ENCODE measurements around the gene BTRC. TPM values are rescaled to one million over a fixed set of nuclear protein-coding genes. Genes with fewer than 3 reads are reported as not detected.

BTRC gene
- total RNA-seq, 1 experiment from 2014 or later = 5.7 TPM

DNA sequence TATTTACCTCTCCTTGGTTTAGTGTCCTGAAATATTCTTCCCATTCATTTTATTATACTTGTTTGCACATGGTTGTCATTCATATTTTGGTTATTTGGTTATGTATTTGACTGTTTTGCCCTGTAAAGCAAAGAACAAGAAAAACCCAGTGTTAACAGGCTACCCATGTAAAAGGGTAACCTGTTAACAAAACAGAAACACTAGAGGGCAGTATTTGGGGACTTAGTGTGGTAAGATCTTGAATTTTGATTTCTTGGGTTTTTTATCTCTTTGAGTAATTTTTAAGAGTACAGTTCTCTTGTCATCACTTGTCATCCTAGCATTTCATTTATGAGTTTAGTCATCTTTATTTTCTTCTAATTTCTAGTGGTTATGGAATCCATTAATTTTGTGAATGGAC is 182.8 kb downstream of the BTRC start:
- Histone ChIP-seq H3K4me1 (ENCODE audit: insufficient read depth, low read length) (no peaks in the 10 kb centered on the region), H4K20me1 (ENCODE audit: low read length) (no peaks in the 10 kb centered on the region), H3K79me2 (ENCODE audit: low read length) (no peaks in the 10 kb centered on the region), H3K9ac (ENCODE audit: low read length) (no peak overlapping the region), H3K27ac (ENCODE audit: low read length) (no peak overlapping the region), H3K36me3 (ENCODE audit: low read depth, low read length) (no peaks in the 10 kb centered on the region), H3K27me3 (ENCODE audit: low read length) (no peaks in the 10 kb centered on the region), H3K4me2 (ENCODE audit: low read length) (no peak overlapping the region), H3K9me2 (replicated peaks; ENCODE audit: low read length) (no peaks in the 10 kb centered on the region), H3F3A (ENCODE audit: low read length, unreplicated experiment) (no peaks in the 10 kb centered on the region), H2AFZ (ENCODE audit: low read length) (no peak overlapping the region), H3K9me3 (ENCODE audit: low read length) (no peaks in the 10 kb centered on the region), H3K4me3 (ENCODE audit: low read length) (no peak overlapping the region)
- CTCF ChIA-PET = no interaction called here
- no TSS peak for BruUV-seq (replicated peaks)
- ATAC-seq (no peak), DNase-seq (peak; percentile 53)
- intact Hi-C loops (cut with micrococcal nuclease) = loop anchor here (1.0 kb wide), 1 partner anchor 34 kb away; no protein-coding TSS in a partner anchor
- TF ChIP-seq EZH2 (IDR thresholded peaks at IDR 0.05; ENCODE audit: low read length, unreplicated experiment) (no peak), CTCF (conservative IDR thresholded peaks at IDR 0.05; ENCODE audit: low read depth, low read length) (peak; percentile 69)
- POLR2A ChIA-PET (ENCODE audit: unreplicated experiment) = no interaction called here

DNA sequence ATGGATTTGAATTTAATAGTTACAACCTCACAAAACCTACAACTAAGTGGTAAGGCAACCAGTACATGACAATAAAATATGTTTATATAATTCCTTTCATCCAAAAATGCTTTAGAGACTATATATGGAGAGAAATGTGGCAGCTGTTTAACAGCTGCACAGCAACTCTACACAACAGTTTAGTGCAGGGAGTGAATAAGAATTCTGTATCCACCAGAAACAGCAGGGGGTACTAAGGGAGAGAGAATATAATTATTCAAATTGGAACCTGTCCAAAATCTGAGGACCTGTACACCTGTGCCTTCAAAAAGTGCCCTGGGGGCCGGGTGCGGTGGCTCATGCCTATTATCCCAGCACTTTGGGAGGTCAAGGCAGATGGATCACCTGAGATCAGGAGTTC is 184.5 kb downstream of the BTRC start:
- ATAC-seq (no peak), DNase-seq (no peak)
- no TSS peak for BruUV-seq (replicated peaks)
- H3K27ac ChIP-seq (ENCODE audit: low read length) = no peak overlapping the region
- CTCF ChIA-PET = no interaction called here
- H3K9ac ChIP-seq (ENCODE audit: low read length) = no peak overlapping the region
- no peak overlapping the region for H2AFZ ChIP-seq (ENCODE audit: low read length)
- H3K4me2 ChIP-seq (ENCODE audit: low read length) = no peak overlapping the region
- H3K4me3 ChIP-seq (ENCODE audit: low read length) = no peak overlapping the region
- H4K20me1 ChIP-seq (ENCODE audit: low read length) = no peaks in the 10 kb centered on the region
- no peaks in the 10 kb centered on the region for H3K27me3 ChIP-seq (ENCODE audit: low read length)
- intact Hi-C loops (cut with micrococcal nuclease) = no loop called here
- no peaks in the 10 kb centered on the region for H3K4me1 ChIP-seq (ENCODE audit: insufficient read depth, low read length)
- no peaks in the 10 kb centered on the region for H3K9me3 ChIP-seq (ENCODE audit: low read length)
- no peaks in the 10 kb centered on the region for H3K36me3 ChIP-seq (ENCODE audit: low read depth, low read length)
- H3K79me2 ChIP-seq (ENCODE audit: low read length) = no peaks in the 10 kb centered on the region
- no peak for TF ChIP-seq EZH2 (IDR thresholded peaks at IDR 0.05; ENCODE audit: low read length, unreplicated experiment)
- TF ChIP-seq EZH2phosphoT487 (IDR thresholded peaks at IDR 0.05; ENCODE audit: borderline replicate concordance, low read length) = no peak
- no peak for TF ChIP-seq CTCF (conservative IDR thresholded peaks at IDR 0.05; ENCODE audit: low read depth, low read length)
- H3F3A ChIP-seq (ENCODE audit: low read length, unreplicated experiment) = no peaks in the 10 kb centered on the region
- POLR2A ChIA-PET (ENCODE audit: unreplicated experiment) = no interaction called here
- no peaks in the 10 kb centered on the region for H3K9me2 ChIP-seq (replicated peaks; ENCODE audit: low read length)

DNA sequence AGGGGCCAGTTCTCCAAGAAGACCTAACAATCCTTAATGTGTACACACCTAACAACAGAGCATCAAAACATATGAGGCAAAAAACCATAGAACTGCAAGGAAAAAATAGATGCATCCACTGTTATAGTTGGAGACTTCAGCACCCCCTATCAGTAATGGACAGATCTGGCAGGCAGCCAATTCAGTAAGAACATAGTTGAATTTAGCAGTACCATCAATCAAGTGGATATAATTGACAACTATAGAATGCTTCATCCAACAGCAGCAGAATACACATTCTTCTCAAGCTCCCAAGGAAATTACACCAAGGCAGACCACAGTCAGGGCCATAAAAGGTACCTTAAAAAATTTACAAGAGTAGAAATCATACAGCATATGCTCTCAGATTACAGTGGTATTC is 191.9 kb downstream of the BTRC start:
- no peaks in the 10 kb centered on the region for H3K36me3 ChIP-seq (ENCODE audit: low read depth, low read length)
- H3K4me2 ChIP-seq (ENCODE audit: low read length) = no peak overlapping the region
- no peaks in the 10 kb centered on the region for H3K9me2 ChIP-seq (replicated peaks; ENCODE audit: low read length)
- no peaks in the 10 kb centered on the region for H3K27me3 ChIP-seq (ENCODE audit: low read length)
- no peak overlapping the region for H3K9ac ChIP-seq (ENCODE audit: low read length)
- DNase-seq = no peak
- H3K4me1 ChIP-seq (ENCODE audit: insufficient read depth, low read length) = no peaks in the 10 kb centered on the region
- intact Hi-C loops (cut with micrococcal nuclease) = no loop called here
- CTCF ChIA-PET = interaction anchor here (0.6 kb wide), 1 partner anchor 79 kb away, joined by 10 read pairs; no protein-coding TSS in a partner anchor
- TF ChIP-seq CTCF (conservative IDR thresholded peaks at IDR 0.05; ENCODE audit: low read depth, low read length) (no peak), EZH2phosphoT487 (IDR thresholded peaks at IDR 0.05; ENCODE audit: borderline replicate concordance, low read length) (no peak), EZH2 (IDR thresholded peaks at IDR 0.05; ENCODE audit: low read length, unreplicated experiment) (no peak)
- H4K20me1 ChIP-seq (ENCODE audit: low read length) = no peaks in the 10 kb centered on the region
- ATAC-seq = no peak
- H3K27ac ChIP-seq (ENCODE audit: low read length) = no peak overlapping the region
- no peaks in the 10 kb centered on the region for H3K79me2 ChIP-seq (ENCODE audit: low read length)
- no peak overlapping the region for H3K4me3 ChIP-seq (ENCODE audit: low read length)
- POLR2A ChIA-PET (ENCODE audit: unreplicated experiment) = no interaction called here
- no peak overlapping the region for H2AFZ ChIP-seq (ENCODE audit: low read length)
- H3K9me3 ChIP-seq (ENCODE audit: low read length) = no peaks in the 10 kb centered on the region
- no peaks in the 10 kb centered on the region for H3F3A ChIP-seq (ENCODE audit: low read length, unreplicated experiment)
- BruUV-seq (replicated peaks) = no TSS peak

All from PC-3 (cell line).